ENCODE results near the gene TBC1D2B.
A peak's percentile ranks its signal among the peaks of the same experiment; 100 is the strongest.
"Not testable (repeated sequence)": the region's sequence is repeated elsewhere in the genome, so short reads cannot be mapped to it uniquely, and the experiment has no call there.

TBC1D2B gene

DNA sequence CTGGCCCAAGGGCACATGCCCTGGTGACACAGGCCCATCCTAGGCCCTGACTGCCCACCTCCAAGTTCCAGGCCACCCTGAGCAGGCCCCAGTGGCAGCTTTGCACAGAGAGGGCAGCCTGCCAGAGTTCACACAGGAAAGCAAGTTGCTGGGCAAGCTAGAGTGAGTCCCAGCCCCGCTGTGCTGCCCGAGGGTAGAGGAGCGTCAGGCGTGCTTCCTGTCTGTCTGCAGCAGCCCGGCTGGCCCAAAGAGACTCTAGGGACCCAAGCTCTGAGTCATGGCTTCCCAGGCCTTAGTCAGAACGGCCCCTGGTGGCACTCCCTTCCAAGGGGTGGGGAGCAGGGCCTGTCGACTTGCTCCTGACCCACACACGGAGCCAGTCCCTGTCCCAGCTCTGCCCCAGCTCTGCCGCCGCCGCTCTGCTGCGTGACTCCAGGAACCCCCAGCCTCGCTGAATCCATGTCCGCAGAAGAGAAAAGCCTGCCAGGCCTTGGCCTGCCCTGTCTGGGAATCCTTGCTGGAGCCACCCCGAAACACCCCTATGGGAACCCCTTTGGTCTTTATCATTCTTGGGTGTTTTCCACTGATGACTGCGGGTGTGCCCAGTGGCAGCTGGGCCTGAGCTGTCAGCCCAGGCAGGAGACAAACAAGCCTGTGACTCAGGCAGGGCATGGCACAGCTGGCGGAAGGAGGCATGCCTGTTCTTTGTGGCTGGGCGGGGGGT is 83.4 kb downstream of the TBC1D2B start:
- H3K9me3 ChIP-seq (ENCODE audit: control insufficient read depth, insufficient read depth, low read depth, low read length); POLR2A ChIA-PET; H3K4me1 ChIP-seq (ENCODE audit: control insufficient read depth, insufficient read depth, low read length); H3K27ac ChIP-seq (ENCODE audit: extremely low read depth, low read depth, low read length); H3K4me3 ChIP-seq (ENCODE audit: low read depth, low read length): not testable (repeated sequence)
- CTCF ChIA-PET: interaction anchor here (0.9 to 1.2 kb wide), 3 partner anchors 27 to 114 kb away, joined by 3 to 4 read pairs (median 3); no protein-coding TSS in a partner anchor
- TF ChIP-seq ZNF629 (tag by site-specific recombination; IDR thresholded peaks at IDR 0.05): 0 out of 2 replicates have a peak, but pooled peaks have one; percentile 26
- peak; percentile 71 for TF ChIP-seq ZBTB17 (tag by site-specific recombination; IDR thresholded peaks at IDR 0.05)
- peak; percentile 66; the same call in 1 of the 2 replicates for TF ChIP-seq ZBTB48 (tag by site-specific recombination; IDR thresholded peaks at IDR 0.05)
- TF ChIP-seq GLIS2 (tag by site-specific recombination; IDR thresholded peaks at IDR 0.05): peak; percentile 44; the same call in 1 of the 2 replicates
- TF ChIP-seq, protein P1, sequence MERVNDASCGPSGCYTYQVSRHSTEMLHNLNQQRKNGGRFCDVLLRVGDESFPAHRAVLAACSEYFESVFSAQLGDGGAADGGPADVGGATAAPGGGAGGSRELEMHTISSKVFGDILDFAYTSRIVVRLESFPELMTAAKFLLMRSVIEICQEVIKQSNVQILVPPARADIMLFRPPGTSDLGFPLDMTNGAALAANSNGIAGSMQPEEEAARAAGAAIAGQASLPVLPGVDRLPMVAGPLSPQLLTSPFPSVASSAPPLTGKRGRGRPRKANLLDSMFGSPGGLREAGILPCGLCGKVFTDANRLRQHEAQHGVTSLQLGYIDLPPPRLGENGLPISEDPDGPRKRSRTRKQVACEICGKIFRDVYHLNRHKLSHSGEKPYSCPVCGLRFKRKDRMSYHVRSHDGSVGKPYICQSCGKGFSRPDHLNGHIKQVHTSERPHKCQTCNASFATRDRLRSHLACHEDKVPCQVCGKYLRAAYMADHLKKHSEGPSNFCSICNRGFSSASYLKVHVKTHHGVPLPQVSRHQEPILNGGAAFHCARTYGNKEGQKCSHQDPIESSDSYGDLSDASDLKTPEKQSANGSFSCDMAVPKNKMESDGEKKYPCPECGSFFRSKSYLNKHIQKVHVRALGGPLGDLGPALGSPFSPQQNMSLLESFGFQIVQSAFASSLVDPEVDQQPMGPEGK (tag by site-specific recombination; IDR thresholded peaks at IDR 0.05): 0 out of 2 replicates have a peak, but pooled peaks have one; percentile 37
- peak; percentile 84 for TF ChIP-seq ZNF600 (tag by site-specific recombination; IDR thresholded peaks at IDR 0.05)
- TF ChIP-seq, protein P2, sequence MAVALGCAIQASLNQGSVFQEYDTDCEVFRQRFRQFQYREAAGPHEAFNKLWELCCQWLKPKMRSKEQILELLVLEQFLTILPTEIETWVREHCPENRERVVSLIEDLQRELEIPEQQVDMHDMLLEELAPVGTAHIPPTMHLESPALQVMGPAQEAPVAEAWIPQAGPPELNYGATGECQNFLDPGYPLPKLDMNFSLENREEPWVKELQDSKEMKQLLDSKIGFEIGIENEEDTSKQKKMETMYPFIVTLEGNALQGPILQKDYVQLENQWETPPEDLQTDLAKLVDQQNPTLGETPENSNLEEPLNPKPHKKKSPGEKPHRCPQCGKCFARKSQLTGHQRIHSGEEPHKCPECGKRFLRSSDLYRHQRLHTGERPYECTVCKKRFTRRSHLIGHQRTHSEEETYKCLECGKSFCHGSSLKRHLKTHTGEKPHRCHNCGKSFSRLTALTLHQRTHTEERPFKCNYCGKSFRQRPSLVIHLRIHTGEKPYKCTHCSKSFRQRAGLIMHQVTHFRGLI (tag by site-specific recombination; IDR thresholded peaks at IDR 0.05): peak; percentile 71; the same call in 1 of the 2 replicates
- TF ChIP-seq ZEB2 (tag by site-specific recombination; IDR thresholded peaks at IDR 0.05): peak; percentile 65
- TF ChIP-seq, protein P3, sequence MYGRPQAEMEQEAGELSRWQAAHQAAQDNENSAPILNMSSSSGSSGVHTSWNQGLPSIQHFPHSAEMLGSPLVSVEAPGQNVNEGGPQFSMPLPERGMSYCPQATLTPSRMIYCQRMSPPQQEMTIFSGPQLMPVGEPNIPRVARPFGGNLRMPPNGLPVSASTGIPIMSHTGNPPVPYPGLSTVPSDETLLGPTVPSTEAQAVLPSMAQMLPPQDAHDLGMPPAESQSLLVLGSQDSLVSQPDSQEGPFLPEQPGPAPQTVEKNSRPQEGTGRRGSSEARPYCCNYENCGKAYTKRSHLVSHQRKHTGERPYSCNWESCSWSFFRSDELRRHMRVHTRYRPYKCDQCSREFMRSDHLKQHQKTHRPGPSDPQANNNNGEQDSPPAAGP (tag by site-specific recombination; IDR thresholded peaks at IDR 0.05): peak; percentile 81
- TF ChIP-seq ZNF394 (tag by site-specific recombination; IDR thresholded peaks at IDR 0.05; ENCODE audit: borderline replicate concordance): peak; percentile 44; the same call in 1 of the 2 replicates
- peak; percentile 18; the same call in 1 of the 2 replicates for TF ChIP-seq ZIC2 (tag by site-specific recombination; IDR thresholded peaks at IDR 0.05)
- peaks cover 0 to 16% of the 10 kb centered on the region in 2 experiments; a peak in 1 of 3 replicates for H3K36me3 ChIP-seq (ENCODE audit: control insufficient read depth in 2 of 2, insufficient read depth in 1 of 2, low read length in 2 of 2)

DNA sequence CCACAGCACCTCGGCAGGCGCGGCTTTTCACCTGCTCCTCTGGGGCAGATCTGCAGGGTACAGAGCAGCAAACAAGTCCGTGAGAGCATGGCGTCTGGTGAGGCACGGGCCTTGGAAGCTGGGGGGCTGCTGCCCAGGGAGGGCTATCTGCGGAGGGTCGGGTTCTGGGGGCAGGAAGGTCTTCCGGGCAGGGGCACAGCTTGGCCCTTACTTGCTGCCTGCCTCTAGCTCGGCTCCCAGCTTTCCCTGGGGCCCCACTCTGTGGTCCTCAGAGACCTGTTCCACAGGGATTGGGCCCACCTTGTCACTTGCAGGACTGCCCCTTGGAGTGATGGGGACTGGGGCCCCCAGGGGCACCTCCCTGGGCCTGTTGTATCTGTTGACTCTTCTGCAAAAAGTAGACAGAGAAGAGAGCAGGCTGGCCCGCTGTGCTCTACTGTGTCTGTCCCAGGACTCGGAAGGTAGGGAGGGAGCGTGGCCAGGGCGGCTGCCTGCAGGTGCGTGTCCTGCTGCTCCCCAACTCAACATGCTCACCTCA is 84.1 kb downstream of the TBC1D2B start:
- POLR2A ChIA-PET: no interaction called here
- no peak overlapping the region for H3K27ac ChIP-seq (ENCODE audit: extremely low read depth, low read depth, low read length)
- TF ChIP-seq ZNF48 (tag by site-specific recombination; IDR thresholded peaks at IDR 0.05): no peak
- no peak for TF ChIP-seq ZNF391 (tag by site-specific recombination; IDR thresholded peaks at IDR 0.05; ENCODE audit: borderline replicate concordance, low read depth)
- TF ChIP-seq ZSCAN16 (tag by site-specific recombination; IDR thresholded peaks at IDR 0.05): no peak
- TF ChIP-seq, protein P4, sequence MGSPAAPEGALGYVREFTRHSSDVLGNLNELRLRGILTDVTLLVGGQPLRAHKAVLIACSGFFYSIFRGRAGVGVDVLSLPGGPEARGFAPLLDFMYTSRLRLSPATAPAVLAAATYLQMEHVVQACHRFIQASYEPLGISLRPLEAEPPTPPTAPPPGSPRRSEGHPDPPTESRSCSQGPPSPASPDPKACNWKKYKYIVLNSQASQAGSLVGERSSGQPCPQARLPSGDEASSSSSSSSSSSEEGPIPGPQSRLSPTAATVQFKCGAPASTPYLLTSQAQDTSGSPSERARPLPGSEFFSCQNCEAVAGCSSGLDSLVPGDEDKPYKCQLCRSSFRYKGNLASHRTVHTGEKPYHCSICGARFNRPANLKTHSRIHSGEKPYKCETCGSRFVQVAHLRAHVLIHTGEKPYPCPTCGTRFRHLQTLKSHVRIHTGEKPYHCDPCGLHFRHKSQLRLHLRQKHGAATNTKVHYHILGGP (tag by site-specific recombination; IDR thresholded peaks at IDR 0.05): no peak
- TF ChIP-seq ZNF626 (tag by site-specific recombination; IDR thresholded peaks at IDR 0.05): no peak
- no peak for TF ChIP-seq ZNF558 (tag by site-specific recombination; IDR thresholded peaks at IDR 0.05)
- TF ChIP-seq ZNF629 (tag by site-specific recombination; IDR thresholded peaks at IDR 0.05): no peak
- no peaks in the 10 kb centered on the region for H3K4me1 ChIP-seq (ENCODE audit: control insufficient read depth, insufficient read depth, low read length)
- CTCF ChIA-PET: interaction anchor here (1.1 to 1.2 kb wide), 2 partner anchors 26 to 115 kb away, joined by 3 to 4 read pairs; no protein-coding TSS in a partner anchor
- H3K4me3 ChIP-seq (ENCODE audit: low read depth, low read length): no peak overlapping the region
- H3K36me3 ChIP-seq (ENCODE audit: control insufficient read depth in 2 of 2, insufficient read depth in 1 of 2, low read length in 2 of 2): peaks cover 0 to 11% of the 10 kb centered on the region in 2 experiments; a peak in 1 of 3 replicates
- no peaks in the 10 kb centered on the region for H3K9me3 ChIP-seq (ENCODE audit: control insufficient read depth, insufficient read depth, low read depth, low read length)

Measured in HEK293 (cell line).